ENCODE measurements around the gene POLG2. TPM values are rescaled to one million over a fixed set of nuclear protein-coding genes. Genes with fewer than 3 reads are reported as not detected.

The POLG2 gene
- total RNA-seq, 2 experiments from 2014 or later: 36.0 to 47.3 TPM

- H3K27ac Mint-ChIP-seq: no peak overlapping the region
- H3K4me1 Mint-ChIP-seq: peaks cover 1% of the 10 kb centered on the region
- ATAC-seq (no peak), DNase-seq (no peak)
- CTCF ChIA-PET: interaction anchor here (0.7 kb wide), 1 partner anchor 126 kb away, joined by 3 read pairs; no protein-coding TSS in a partner anchor
- H3K9me3 Mint-ChIP-seq (ENCODE audit: low read depth): no peaks in the 10 kb centered on the region
- peaks cover 43% of the 10 kb centered on the region for H3K36me3 Mint-ChIP-seq
- H3K4me3 Mint-ChIP-seq: no peak overlapping the region
- no peaks in the 10 kb centered on the region for H3K27me3 Mint-ChIP-seq
These were observed 23.5 kb upstream of the POLG2 start for GRCh38 chr17:64520359-64520758.

DNA sequence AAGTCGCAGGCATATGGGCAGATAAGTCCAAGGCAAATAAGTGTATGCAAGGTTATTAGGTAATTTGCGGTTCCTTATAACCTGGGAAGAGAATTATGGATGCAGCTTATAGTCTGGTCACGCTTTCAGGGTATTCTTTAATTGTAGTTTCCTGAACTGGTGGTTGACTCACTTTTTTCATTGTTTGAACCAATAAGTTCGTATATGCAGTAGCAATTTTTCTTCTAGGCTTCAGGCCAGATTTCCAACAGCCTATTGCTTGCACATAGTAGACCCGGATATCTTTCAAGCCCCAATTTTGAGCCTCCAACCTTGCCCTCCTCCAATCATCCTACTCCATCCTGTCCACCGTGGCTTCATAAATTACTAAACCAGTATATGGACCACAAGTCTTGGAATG is 22.7 kb upstream of the POLG2 start:
- peaks cover 5% of the 10 kb centered on the region for H3K4me1 Mint-ChIP-seq
- DNase-seq: no peak
- H3K36me3 Mint-ChIP-seq: peaks cover 47% of the 10 kb centered on the region
- ATAC-seq: no peak
- CTCF ChIA-PET: interaction anchor here (1.3 kb wide), 1 partner anchor 12 kb away, joined by 6 read pairs; the partner anchor contains the start of gene CEP95
- H3K27me3 Mint-ChIP-seq: no peaks in the 10 kb centered on the region
- no peak overlapping the region for H3K4me3 Mint-ChIP-seq
- no peak overlapping the region for H3K27ac Mint-ChIP-seq
- no peaks in the 10 kb centered on the region for H3K9me3 Mint-ChIP-seq (ENCODE audit: low read depth)

DNA sequence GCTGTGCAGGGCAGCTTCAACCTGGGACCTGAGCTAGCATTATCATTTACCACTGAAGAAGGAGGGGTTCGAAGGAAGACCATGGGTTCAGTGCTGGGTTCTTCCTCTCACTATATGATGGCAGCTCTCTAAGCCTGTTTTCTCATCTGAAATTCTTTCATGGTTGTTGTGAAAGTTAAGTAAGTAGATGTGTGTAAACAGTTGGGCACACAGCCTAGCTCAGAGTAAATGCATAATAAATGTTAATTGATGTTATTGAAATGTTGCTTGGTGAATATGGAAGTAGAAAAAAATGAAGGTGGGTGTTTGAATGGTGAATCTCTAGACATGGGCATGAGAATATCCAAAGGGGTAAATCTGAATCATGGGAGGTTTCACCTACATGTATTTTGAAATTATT is 19.0 kb upstream of the POLG2 start:
- DNase-seq (no peak), ATAC-seq (no peak)
- peaks cover 10% of the 10 kb centered on the region for H3K4me1 Mint-ChIP-seq
- H3K4me3 Mint-ChIP-seq: no peak overlapping the region
- no peaks in the 10 kb centered on the region for H3K27me3 Mint-ChIP-seq
- CTCF ChIA-PET: interaction anchor here (0.8 to 1.6 kb wide), 6 partner anchors 18 to 97 kb away, joined by 3 to 7 read pairs (median 4); partner anchors contain the start of gene POLG2
- H3K9me3 Mint-ChIP-seq (ENCODE audit: low read depth): no peaks in the 10 kb centered on the region
- H3K36me3 Mint-ChIP-seq: peaks cover 53% of the 10 kb centered on the region
- peak overlapping the region; percentile 30 for H3K27ac Mint-ChIP-seq

GRCh38 chr17:64515419-64515818 is 18.6 kb upstream of the POLG2 start:
- CTCF ChIA-PET: interaction anchor here (0.8 to 1.4 kb wide), 5 partner anchors 18 to 97 kb away, joined by 3 to 5 read pairs (median 3); partner anchors contain the start of gene POLG2

DNA sequence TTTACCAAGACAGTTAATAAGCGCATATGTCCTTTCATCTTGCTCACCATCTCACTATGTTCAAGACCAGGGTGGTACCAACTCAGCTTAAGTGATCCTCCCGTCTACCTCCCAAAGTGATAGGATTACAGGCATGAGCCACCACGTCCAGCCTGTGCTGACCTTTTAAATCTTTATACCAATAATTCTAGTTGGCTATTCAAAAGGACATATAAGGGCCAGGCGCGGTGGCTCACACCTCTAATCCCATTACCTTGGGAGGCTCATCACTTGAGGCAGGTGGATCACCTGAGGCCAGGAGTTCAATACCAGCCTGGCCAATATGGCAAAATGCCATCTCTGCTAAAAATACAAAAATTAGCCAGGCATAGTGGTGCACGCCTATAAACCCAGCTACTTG is 12.3 kb upstream of the POLG2 start:
- Mint-ChIP-seq H3K27me3 (peaks cover 2% of the 10 kb centered on the region), H3K4me3 (peak overlapping the region; percentile 38)

More at GRCh38 chr17:64515419-64515818, 18.6 kb upstream of the POLG2 start:
- Mint-ChIP-seq H3K4me3 (no peak overlapping the region), H3K27me3 (no peaks in the 10 kb centered on the region), H3K9me3 (ENCODE audit: low read depth) (no peaks in the 10 kb centered on the region), H3K4me1 (peaks cover 10% of the 10 kb centered on the region), H3K27ac (peak overlapping the region; percentile 14), H3K36me3 (peaks cover 56% of the 10 kb centered on the region)
- ATAC-seq: no peak
- DNase-seq: no peak

GRCh38 chr17:64508683-64509082 is 11.8 kb upstream of the POLG2 start:
- ATAC-seq (no peak), DNase-seq (no peak)
- CTCF ChIA-PET: interaction anchor here (1.1 to 1.3 kb wide), 2 partner anchors 17 to 89 kb away, joined by 3 to 5 read pairs; no protein-coding TSS in a partner anchor
- Mint-ChIP-seq H3K4me3 (peak overlapping the region; percentile 100), H3K9me3 (ENCODE audit: low read depth) (no peaks in the 10 kb centered on the region), H3K4me1 (peaks cover 37% of the 10 kb centered on the region), H3K36me3 (peaks cover 52% of the 10 kb centered on the region), H3K27me3 (peaks cover 2% of the 10 kb centered on the region), H3K27ac (no peak overlapping the region)

More for the DNA sequence above, 12.3 kb upstream of the POLG2 start:
- Mint-ChIP-seq H3K9me3 (ENCODE audit: low read depth) (no peaks in the 10 kb centered on the region), H3K27ac (no peak overlapping the region), H3K4me1 (peaks cover 33% of the 10 kb centered on the region), H3K36me3 (peaks cover 50% of the 10 kb centered on the region)
- DNase-seq: no peak
- no peak for ATAC-seq
- CTCF ChIA-PET: interaction anchor here (1.1 to 1.4 kb wide), 3 partner anchors 18 to 94 kb away, joined by 3 to 5 read pairs (median 3); no protein-coding TSS in a partner anchor

DNA sequence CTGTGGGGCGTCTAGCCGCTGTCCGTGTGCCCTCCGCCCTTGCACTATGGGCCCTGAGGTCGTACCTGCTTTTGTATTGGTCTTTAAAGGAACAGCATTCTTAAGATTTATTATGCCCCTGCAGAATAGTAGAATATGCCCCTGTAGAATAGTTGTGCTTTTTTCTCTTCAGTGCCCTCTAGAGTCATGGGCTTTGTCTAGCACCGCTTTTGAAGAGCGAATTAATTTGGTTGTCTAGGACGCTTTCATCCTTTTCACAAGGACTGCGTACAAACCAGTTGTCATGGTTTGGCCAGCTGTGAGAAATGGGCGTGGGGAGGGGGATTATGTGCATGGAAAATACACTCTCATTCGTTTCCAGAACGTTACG is 10.5 kb upstream of the POLG2 start:
- Mint-ChIP-seq H3K4me3 (peak overlapping the region; percentile 100), H3K27ac (peak overlapping the region; percentile 100), H3K36me3 (peaks cover 59% of the 10 kb centered on the region), H3K4me1 (peaks cover 48% of the 10 kb centered on the region), H3K27me3 (peaks cover 2% of the 10 kb centered on the region), H3K9me3 (ENCODE audit: low read depth) (no peaks in the 10 kb centered on the region)
- CTCF ChIA-PET: interaction anchor here (0.7 to 7.2 kb wide), 13 partner anchors 9 to 431 kb away, joined by 3 to 68 read pairs (median 5); partner anchors contain the start of gene POLG2
- DNase-seq: peak; percentile 62
- ATAC-seq: peak; percentile 25

DNA sequence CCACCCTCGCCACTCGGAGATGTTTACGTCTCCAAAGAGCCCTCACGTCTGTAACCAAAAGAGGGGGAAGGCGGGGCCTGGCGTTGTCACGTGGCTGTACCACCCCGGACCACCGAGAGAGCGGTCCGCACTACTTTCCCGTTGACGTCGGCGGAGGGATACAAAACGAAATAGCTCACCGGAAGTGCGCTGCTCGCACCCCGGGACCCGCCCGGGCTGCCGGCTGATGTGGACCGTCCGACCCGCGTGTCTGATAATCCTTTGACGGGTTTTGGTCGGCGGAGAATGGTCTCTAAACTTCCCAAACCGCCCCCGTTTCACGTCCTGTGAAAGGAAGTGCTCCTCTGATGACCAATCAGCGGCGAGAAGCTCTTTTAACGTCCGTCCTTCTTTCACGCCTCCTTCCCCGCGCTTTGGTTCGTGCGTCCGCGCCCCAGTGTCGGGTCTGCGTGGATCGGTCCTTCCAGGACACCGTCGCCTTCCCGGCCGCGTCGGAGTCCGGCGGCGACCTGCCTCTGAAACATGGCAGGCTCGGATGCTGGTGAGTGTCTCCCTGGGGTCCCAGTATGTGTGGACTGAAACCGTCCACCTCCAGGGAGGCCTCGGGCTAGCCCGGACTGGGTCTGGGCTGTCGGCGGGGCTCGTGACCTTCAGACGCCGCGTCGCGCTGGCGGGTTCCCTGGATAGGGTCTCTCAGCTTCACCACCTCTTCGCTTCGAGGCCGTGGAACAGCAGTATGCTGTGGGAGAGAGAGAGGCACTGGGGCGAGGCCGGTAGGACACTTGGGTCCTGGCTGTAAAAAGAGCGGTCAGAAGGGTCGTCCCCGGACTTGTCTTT is 9.9 kb upstream of the POLG2 start, which contains the start of gene CEP95:
Gene CEP95, plus strand, starts transcription at position 402 of the 837 bp plus-strand sequence. Its CDS starts 121 bp downstream, at position 523.
- H3K36me3 Mint-ChIP-seq: peaks cover 63% of the 10 kb centered on the region
- ATAC-seq: peak; percentile 72
- peaks cover 52% of the 10 kb centered on the region for H3K4me1 Mint-ChIP-seq
- peak within 1 kb of the TSS; percentile 100 for H3K27ac Mint-ChIP-seq
- peak; percentile 98 for DNase-seq
- H3K9me3 Mint-ChIP-seq (ENCODE audit: low read depth): no peaks in the 10 kb centered on the region
- CTCF ChIA-PET: interaction anchor here (0.9 to 7.2 kb wide), 9 partner anchors 8 to 432 kb away, joined by 3 to 68 read pairs (median 6); partner anchors contain the start of gene POLG2
- peaks cover 2% of the 10 kb centered on the region for H3K27me3 Mint-ChIP-seq
- H3K4me3 Mint-ChIP-seq: peak within 1 kb of the TSS; percentile 100

- Mint-ChIP-seq H3K9me3 (ENCODE audit: low read depth) (no peaks in the 10 kb centered on the region), H3K36me3 (peaks cover 64% of the 10 kb centered on the region), H3K4me1 (peaks cover 57% of the 10 kb centered on the region), H3K27me3 (peaks cover 2% of the 10 kb centered on the region), H3K4me3 (peak within 1 kb of the TSS; percentile 100), H3K27ac (peak within 1 kb of the TSS; percentile 100)
- peak; percentile 64 for ATAC-seq
- CTCF ChIA-PET: interaction anchor here (0.9 to 7.2 kb wide), 7 partner anchors 7 to 144 kb away, joined by 5 to 68 read pairs (median 15); partner anchors contain the start of gene POLG2
- peak; percentile 98 for DNase-seq
These were observed 9.3 kb upstream of the POLG2 start, which contains the start of gene DDX5 for GRCh38 chr17:64506201-64506575. DDX5 (minus strand) TSS chr17:64506289; CDS start chr17:64506119, 170 bp downstream.

DNA sequence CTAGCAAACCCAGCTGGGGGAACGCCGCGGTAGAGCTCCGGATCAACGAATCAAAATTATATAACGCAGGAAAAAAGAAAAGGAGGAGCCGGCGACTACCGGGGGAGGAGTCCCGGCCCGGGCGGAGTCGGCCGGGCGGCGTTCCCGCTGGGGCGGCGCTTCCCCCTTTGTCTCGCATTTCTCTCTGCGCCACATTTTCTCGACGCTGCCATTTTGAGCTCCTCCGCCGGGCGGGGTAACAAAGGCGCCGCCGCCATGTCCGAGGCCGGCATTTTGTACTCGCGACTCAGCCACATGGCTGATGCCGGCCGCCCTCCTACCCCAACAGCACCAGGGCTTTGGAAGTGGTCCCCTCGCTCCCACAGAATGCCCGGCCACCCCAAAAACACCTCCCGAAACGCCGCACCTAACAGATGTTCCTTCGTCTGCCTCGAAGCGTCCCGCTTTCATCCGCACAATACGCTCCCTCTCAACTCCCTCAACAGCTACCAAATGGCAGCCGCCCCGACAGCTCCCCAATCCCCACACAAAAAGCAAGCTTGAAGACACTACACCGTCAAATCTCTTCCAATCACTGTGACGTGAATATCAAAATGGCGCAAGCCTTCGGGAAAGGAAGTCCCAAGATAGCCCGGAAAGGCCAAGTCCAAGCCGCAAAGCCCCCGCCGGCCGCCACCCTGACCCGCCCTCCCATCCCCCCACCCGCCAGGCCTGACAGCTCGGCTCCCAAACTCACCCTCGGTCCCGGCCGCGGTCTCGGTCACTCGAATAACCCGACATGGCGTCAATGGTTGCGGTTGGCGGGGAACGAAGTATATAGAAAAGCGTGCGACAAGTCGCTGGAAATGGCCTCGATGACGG is 8.7 kb upstream of the POLG2 start:
- peak; percentile 40 for ATAC-seq
- Mint-ChIP-seq H3K36me3 (peaks cover 66% of the 10 kb centered on the region), H3K9me3 (ENCODE audit: low read depth) (no peaks in the 10 kb centered on the region), H3K4me1 (peaks cover 62% of the 10 kb centered on the region), H3K27me3 (peaks cover 2% of the 10 kb centered on the region), H3K27ac (peak overlapping the region; percentile 100), H3K4me3 (peak overlapping the region; percentile 100)
- CTCF ChIA-PET: interaction anchor here (1.0 to 7.2 kb wide), 9 partner anchors 9 to 480 kb away, joined by 3 to 68 read pairs (median 5); partner anchors contain the start of gene POLG2
- peak; percentile 93 for DNase-seq

DNA sequence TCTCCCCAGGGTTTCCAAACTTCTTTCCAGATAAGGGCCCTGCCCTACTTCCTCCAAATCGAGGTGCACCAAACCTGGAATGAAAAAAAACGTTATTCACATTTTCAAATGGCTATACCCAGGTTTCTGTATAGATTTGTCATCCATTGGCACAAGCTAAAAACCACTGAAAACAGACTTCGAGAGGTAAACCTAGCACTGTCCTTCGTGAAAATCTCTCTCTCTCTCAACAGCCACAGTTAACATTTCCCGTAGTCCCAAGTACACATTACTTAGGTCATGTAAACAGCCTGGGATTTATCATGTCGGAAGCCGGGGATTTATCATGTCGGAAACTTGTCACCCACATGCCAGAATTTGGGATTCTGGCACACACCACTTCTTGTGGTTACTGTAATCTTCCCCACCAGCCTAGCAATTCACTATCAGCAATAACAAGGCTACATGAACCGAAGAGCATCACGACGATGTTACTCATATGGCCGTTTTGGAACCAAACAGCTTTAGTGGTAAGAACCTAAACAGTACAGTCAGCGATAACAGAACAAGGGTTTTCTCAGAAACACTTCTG is 8.0 kb upstream of the POLG2 start:
- Mint-ChIP-seq H3K4me3 (peak overlapping the region; percentile 100), H3K9me3 (ENCODE audit: low read depth) (no peaks in the 10 kb centered on the region), H3K27me3 (peaks cover 2% of the 10 kb centered on the region), H3K4me1 (peaks cover 67% of the 10 kb centered on the region), H3K27ac (peak overlapping the region; percentile 100), H3K36me3 (peaks cover 68% of the 10 kb centered on the region)
- ATAC-seq: no peak
- DNase-seq: no peak
- CTCF ChIA-PET: interaction anchor here (1.0 to 7.2 kb wide), 8 partner anchors 8 to 481 kb away, joined by 3 to 68 read pairs (median 5); partner anchors contain the start of gene POLG2

Data from activated CD8-positive, alpha-beta memory T cell treated with anti-CD3 and anti-CD28 coated beads, Interleukin-2, amount 10 ng/mL, durations not matched to agents 7 days and 5 days (primary cell).